GM10847 (cell line): ENCODE measurements around the gene COMMD6.

Experiments
- POLR2A ChIP-seq: IDR thresholded peaks from 2 replicates; pipeline ENCODE4 v1.6.1; 2011; ENCODE audit not compliant: insufficient read length; ENCODE audit errors: extremely low read depth

Gene COMMD6

GRCh38 chr13:75506018-75506417 is 31.6 kb downstream of the COMMD6 start:
- TF ChIP-seq POLR2A: no peak

- TF ChIP-seq POLR2A: no peak
Observed at GRCh38 chr13:75505327-75505726, 32.3 kb downstream of the COMMD6 start.

- no peak for TF ChIP-seq POLR2A
Observed at GRCh38 chr13:75495938-75496337, 41.7 kb downstream of the COMMD6 start.

- no peak for TF ChIP-seq POLR2A
Observed at GRCh38 chr13:75494491-75494890, 43.1 kb downstream of the COMMD6 start.

GRCh38 chr13:75493156-75493555 is 44.5 kb downstream of the COMMD6 start:
- no peak for TF ChIP-seq POLR2A

GRCh38 chr13:75492389-75492788 is 45.3 kb downstream of the COMMD6 start:
- TF ChIP-seq POLR2A: no peak

- no peak for TF ChIP-seq POLR2A
Observed at GRCh38 chr13:75491376-75491775, 46.3 kb downstream of the COMMD6 start.

- no peak for TF ChIP-seq POLR2A
Observed at GRCh38 chr13:75489502-75490263, 48.0 kb downstream of the COMMD6 start.

- TF ChIP-seq POLR2A: no peak
Observed at GRCh38 chr13:75486146-75487062, 51.2 kb downstream of the COMMD6 start.

GRCh38 chr13:75485286-75486062 is 52.2 kb downstream of the COMMD6 start:
- TF ChIP-seq POLR2A: no peak

- TF ChIP-seq POLR2A: no peak
Observed at GRCh38 chr13:75482820-75483079, 54.9 kb downstream of the COMMD6 start.

GRCh38 chr13:75482070-75482819 is 55.4 kb downstream of the COMMD6 start, which contains the start of gene TBC1D4:
Gene TBC1D4 (minus strand): TSS chr13:75482169. CDS start chr13:75481767, 402 bp downstream.
- peak; percentile 18 for TF ChIP-seq POLR2A

GRCh38 chr13:75481176-75482069 is 56.2 kb downstream of the COMMD6 start:
- no peak for TF ChIP-seq POLR2A

- no peak for TF ChIP-seq POLR2A
Observed at GRCh38 chr13:75480671-75481175, 56.9 kb downstream of the COMMD6 start.
